Measurements from ENCODE around the gene ARHGAP15. TPM values are rescaled to one million over a fixed set of nuclear protein-coding genes. Genes with fewer than 3 reads are reported as not detected.

The ARHGAP15 gene
- total RNA-seq, 1 donor from 2014 or later = 5.4 TPM

DNA sequence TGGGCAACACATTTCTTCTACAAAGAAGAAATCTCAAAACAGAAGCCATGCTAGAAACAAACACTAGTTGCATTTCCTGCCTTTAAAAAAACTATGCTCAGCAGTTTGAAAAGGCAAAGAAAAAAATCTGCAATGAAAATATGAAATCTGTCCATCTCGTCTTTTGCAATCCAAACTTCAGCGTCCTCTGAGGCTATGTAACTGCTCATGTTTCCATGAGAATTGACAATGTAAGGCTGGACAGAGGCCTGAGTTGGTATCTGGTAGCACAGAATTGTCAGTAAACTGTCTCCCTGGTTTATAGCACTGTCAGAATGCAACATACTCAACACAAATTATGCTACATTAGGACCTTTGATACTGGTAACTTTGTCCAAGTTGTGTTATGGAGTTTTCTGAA lies 429.9 kb downstream of the ARHGAP15 start:
- ATAC-seq (ENCODE audit: poor library complexity) (no peak), DNase-seq (no peak)
- intact Hi-C loops (cut with DNase I) = no loop called here

- DNase-seq (no peak), ATAC-seq (ENCODE audit: poor library complexity) (no peak)
- intact Hi-C loops (cut with DNase I) = no loop called here
Observed at GRCh38 chr2:143560724-143561123, 431.5 kb downstream of the ARHGAP15 start.

GRCh38 chr2:143564419-143564818 lies 435.2 kb downstream of the ARHGAP15 start:
- DNase-seq (no peak), ATAC-seq (ENCODE audit: poor library complexity) (no peak)
- intact Hi-C loops (cut with DNase I) = no loop called here

GRCh38 chr2:143571747-143572146 lies 442.5 kb downstream of the ARHGAP15 start:
- ATAC-seq (ENCODE audit: poor library complexity) (no peak), DNase-seq (no peak)
- intact Hi-C loops (cut with DNase I) = no loop called here

DNA sequence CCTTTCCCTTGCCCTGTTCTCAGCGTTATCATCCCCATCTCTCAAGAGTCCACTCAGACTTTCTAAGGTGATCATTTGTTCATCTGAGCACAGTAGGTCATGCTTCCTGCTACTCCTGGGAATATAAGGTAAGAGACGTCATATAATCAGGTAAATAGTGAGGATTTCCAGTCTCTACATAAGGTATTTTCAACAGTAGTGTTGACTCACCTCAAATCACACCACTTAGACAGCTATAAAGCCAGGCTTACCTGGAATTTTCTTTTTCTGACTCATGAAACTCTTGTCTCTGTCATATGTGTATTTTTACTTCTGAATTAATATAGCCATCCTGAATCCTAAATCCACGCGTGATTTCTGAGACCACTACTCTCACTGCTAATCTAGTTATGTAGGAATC lies 443.2 kb downstream of the ARHGAP15 start:
- DNase-seq (no peak), ATAC-seq (ENCODE audit: poor library complexity) (no peak)
- intact Hi-C loops (cut with DNase I) = no loop called here

GRCh38 chr2:143574069-143574468 lies 444.9 kb downstream of the ARHGAP15 start:
- intact Hi-C loops (cut with DNase I) = no loop called here
- ATAC-seq (ENCODE audit: poor library complexity) (no peak), DNase-seq (no peak)

- intact Hi-C loops (cut with DNase I) = no loop called here
- DNase-seq (no peak), ATAC-seq (ENCODE audit: poor library complexity) (no peak)
Observed at GRCh38 chr2:143575340-143575739, 446.1 kb downstream of the ARHGAP15 start.

- no peak for ATAC-seq (ENCODE audit: poor library complexity)
- DNase-seq = no peak
- intact Hi-C loops (cut with DNase I) = no loop called here
Observed at GRCh38 chr2:143577489-143577888, 448.3 kb downstream of the ARHGAP15 start.

DNA sequence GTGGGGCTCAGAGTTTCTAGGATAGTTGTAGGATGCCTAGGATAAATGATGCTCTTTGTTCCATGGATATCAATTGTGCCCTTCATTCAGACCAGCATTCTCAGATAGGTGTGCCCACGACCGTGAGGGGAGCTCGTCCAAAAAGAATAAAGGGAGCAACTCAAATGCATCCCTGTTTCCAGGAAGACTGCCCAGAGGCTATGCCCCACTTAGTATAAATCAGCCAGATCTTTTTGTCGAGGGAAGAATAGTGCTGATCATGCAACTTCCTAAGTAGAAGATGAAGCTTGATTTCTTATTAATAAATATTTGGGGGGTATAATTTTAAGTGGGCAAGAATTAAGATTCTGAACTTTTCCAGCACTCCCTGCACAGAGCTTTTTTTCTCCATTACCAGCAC lies 450.2 kb downstream of the ARHGAP15 start:
- DNase-seq (no peak), ATAC-seq (ENCODE audit: poor library complexity) (no peak)
- intact Hi-C loops (cut with DNase I) = no loop called here

DNA sequence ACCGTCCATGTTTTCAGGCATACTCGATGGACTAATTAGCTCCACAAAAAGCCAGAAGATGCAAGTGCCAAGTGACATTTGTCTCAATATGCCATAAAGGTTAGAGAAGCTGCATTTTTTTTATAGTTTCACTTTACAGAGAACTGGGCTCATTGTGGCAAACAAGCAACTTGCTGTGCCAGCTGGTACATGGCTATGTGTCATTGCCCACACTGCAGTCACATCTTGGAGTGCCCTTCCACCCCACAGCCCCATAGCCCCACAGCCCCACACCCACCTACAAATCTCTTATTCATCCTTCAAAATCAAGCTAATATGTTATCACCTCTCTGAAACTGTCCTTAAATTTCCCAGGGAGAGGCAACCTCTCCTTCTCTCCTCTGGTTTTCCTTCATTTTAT lies 451.9 kb downstream of the ARHGAP15 start:
- DNase-seq (no peak), ATAC-seq (ENCODE audit: poor library complexity) (no peak)
- intact Hi-C loops (cut with DNase I) = no loop called here

GRCh38 chr2:143582046-143582747 lies 453.0 kb downstream of the ARHGAP15 start:
- DNase-seq (no peak), ATAC-seq (ENCODE audit: poor library complexity) (no peak)
- intact Hi-C loops (cut with DNase I) = no loop called here

DNA sequence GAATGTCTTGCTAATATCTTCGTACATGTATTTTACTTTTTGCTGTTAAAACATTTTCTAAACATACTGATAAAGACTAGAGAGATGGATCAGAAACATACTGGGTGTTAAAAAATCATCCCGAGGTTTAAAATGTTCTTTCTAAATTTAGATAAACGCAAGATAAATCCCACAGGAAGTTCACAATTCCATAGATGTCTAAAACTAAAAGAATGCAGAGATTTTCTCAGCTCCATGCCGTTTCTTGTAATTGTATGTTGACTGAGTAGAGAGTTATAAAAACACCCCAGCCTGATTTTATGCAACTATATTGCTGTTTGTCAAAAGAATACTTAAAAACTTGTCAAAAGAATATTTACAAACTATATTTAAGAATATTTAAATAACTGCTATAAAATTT lies 455.7 kb downstream of the ARHGAP15 start:
- intact Hi-C loops (cut with DNase I) = no loop called here
- ATAC-seq (ENCODE audit: poor library complexity) (no peak), DNase-seq (no peak)

GRCh38 chr2:143586119-143586518 lies 456.9 kb downstream of the ARHGAP15 start:
- ATAC-seq (ENCODE audit: poor library complexity) (no peak), DNase-seq (no peak)
- intact Hi-C loops (cut with DNase I) = no loop called here

- ATAC-seq (ENCODE audit: poor library complexity) (no peak), DNase-seq (no peak)
- intact Hi-C loops (cut with DNase I) = no loop called here
Observed at GRCh38 chr2:143588746-143589145, 459.5 kb downstream of the ARHGAP15 start.

DNA sequence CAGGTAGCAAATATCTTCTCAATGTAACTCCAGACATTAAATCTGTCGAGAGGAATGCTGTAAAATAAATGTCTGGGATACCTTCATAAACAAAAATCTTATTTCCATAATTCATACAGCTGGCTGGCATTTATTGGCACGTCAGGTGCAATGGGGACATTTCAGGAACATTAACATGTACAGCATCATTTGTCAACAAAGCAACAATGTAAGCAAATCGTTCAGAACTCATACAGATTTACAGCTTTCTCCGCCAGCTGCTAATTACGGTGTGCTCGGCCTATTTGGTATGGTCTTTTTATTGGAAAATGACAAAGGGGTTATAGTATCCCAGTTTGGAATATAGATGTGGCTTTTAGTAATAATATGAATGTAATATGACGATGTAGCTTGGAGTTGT lies 464.9 kb downstream of the ARHGAP15 start:
- intact Hi-C loops (cut with DNase I) = no loop called here
- no peak for ATAC-seq (ENCODE audit: poor library complexity)
- no peak for DNase-seq

DNA sequence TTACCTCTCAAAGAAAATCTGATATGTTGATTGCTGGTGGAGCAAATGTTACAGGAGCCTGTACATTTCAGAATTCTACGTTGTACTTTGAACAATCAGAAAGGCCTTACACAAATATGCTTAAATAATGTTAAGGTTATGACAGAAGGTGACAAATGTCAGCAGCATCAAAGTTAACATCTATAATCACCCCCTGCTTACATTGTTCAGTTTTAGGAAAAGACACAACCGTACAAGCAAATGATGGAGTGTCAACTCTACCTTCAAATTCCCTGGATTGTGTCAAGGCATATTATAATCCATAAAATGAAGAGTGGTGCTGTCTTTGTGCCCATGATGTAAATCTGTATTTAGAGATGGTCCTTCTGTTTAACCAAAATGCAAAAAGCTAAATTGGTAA lies 465.5 kb downstream of the ARHGAP15 start:
- ATAC-seq (ENCODE audit: poor library complexity) (no peak), DNase-seq (no peak)
- intact Hi-C loops (cut with DNase I) = no loop called here

DNA sequence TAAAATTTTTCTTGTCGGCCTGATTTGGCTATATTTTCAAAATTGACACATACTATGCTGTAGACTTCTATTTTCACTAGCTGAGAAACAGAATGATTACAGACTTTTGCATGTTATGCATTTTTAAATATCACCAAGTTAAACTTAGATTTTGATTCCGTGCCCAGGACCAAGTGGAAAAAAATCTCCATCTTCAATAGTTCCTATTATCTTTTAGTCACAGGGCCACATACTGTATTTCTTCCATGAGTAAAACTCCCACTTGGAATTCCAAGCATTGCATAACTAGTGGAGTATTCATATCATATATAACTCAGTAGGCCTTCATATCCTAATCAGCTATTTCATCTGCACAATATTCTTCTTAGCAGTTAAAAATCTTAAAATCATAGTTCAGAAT lies 470.9 kb downstream of the ARHGAP15 start:
- intact Hi-C loops (cut with DNase I) = no loop called here
- no peak for ATAC-seq (ENCODE audit: poor library complexity)
- no peak for DNase-seq

DNA sequence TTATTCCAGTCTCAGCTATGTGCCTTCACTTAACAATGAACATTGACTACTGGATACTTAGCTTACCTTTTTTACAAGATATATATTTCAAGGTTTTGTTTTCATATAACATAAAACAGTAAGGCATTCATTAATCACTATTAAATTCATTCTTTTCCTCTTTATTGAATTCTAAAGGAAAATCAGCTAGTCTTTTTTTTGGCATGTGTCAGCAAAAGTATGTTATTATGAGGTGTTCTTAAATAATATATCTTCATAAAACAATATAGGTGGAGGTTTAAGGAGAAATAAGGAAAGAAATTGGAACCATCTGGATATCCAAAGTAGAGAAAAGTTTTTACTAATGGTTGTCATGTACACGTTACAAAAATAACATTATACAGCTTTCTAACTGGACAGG lies 472.6 kb downstream of the ARHGAP15 start:
- no peak for ATAC-seq (ENCODE audit: poor library complexity)
- no peak for DNase-seq
- intact Hi-C loops (cut with DNase I) = no loop called here

- no peak for ATAC-seq (ENCODE audit: poor library complexity)
- no peak for DNase-seq
- intact Hi-C loops (cut with DNase I) = no loop called here
Observed at GRCh38 chr2:143603035-143603655, 473.9 kb downstream of the ARHGAP15 start.

- intact Hi-C loops (cut with DNase I) = no loop called here
- ATAC-seq (ENCODE audit: poor library complexity) = no peak
- no peak for DNase-seq
Observed at GRCh38 chr2:143603846-143604565, 474.8 kb downstream of the ARHGAP15 start.

Data from Right ventricle myocardium superior (tissue), 1 donor.